HG02885 (cell line): ENCODE measurements around the gene PARP1.

Source experiments
- ATAC-seq: cut with Tn5 transposase; IDR thresholded peaks from one replicate; pipeline ENCODE4 v1.9.1; 2021; ENCODE audit warnings: mild to moderate bottlenecking; ENCODE audit not compliant: unreplicated experiment, poor library complexity

PARP1 gene

DNA sequence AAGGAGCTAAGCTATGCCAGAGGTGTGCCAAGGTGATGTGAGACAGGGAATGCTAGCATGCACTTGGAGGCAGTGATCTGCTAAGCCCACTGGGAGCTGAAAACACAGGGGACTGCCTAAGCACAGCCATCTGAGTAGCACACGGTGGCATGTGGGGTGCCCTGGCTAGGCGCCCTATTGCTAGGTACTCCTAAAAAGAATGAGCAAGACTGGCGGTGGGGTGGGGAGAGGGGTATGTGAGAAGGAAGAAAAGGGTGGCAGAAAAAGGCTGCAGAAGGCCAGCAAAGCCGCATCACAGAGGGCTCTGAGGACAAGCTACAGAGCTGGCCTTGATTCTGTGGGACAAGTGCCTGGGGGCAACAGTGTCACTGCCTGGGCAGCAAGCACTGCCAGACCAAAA lies 23.9 kb downstream of the PARP1 start:
- no peak for ATAC-seq

DNA sequence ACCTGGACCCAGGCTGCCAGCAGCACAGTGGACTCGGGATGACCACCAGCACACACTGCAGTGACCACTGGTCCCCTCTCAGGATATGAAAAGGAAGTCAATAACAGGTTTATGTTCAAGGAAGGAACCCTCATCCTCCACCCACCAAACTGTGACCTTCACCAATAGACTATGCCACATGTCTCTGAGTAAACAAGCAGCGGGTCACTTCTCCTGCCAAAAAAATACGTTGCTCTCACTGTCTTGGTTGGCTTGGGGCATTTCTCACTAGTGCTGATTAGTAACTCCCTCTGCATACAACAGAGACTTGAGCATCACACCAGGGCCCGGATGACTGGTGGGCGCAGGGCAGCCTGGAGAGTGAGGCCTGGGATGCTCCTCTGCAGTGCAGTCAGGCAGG lies 25.9 kb downstream of the PARP1 start:
- ATAC-seq = no peak

DNA sequence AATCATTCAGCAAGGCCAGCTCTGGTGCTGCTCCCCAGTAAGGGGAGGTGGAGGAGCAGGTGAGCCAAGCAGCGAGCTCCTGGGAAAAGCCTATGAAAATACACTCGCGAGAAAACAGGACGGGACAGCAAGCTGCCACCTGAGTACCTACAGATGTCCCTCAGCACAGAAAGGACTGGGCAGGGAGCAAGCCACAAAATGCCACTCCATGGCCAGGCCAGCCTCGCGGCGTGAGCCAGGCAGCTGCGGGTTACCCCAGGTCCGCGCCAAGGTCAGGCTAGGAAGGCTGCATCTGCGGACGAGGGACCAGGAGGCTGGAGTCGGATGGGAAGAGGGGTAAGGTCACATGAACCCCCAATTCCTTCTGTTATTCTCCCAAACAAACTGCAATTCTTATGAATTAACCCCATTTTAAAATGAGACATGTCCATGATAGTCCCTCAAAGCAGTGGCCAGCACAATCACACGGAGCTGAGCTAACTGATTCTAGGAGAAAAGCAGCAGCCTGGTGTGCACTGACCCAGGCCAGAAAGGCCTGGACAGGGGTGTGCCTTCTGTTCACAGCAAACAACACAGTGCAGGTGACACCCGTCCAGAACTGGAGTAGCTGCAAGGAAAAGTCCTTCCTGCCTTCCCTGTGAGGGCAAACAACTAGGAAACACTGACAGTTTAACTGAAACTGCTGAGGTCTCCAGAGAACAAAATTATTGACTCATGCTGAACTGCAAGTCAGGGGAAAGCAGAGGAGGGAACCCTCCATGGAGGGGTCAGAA lies 26.5 kb downstream of the PARP1 start:
- no peak for ATAC-seq

DNA sequence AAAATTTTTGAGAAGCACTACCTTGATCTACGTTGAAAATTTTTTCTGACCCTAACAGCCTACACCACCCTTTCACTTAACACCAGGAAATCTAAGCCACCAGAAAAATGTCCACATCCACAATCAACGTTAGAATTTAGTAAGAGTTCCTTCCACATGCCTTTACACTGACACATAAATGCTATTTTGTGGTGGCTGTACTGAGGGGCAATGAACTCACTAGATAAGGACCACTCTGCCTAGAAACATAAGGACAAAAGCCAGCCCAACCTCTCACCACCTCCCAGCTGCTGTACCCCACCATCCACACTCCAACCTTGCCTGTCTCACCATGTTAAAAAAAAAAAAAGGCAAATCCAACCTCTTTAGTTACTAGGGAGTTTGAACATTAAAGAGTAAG lies 29.8 kb downstream of the PARP1 start:
- ATAC-seq = no peak

DNA sequence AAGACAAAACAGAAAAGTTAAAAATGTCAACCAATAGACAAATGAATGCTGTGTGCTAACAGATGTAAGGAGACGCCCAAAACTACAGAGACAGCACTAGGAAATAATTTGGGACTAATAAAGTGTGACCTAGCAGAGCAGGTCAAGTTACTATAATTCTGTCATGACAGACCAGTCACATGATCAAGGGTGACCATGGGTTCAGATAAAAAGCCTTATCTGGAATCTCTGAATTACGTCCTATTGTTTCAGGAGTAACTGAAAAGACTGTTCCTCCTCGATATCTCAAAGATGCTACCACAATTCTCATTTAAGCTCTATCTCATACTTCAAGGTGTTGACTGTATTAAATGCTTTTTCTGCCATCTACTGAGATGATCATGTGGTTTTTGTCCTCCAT lies 31.6 kb downstream of the PARP1 start:
- ATAC-seq = no peak

DNA sequence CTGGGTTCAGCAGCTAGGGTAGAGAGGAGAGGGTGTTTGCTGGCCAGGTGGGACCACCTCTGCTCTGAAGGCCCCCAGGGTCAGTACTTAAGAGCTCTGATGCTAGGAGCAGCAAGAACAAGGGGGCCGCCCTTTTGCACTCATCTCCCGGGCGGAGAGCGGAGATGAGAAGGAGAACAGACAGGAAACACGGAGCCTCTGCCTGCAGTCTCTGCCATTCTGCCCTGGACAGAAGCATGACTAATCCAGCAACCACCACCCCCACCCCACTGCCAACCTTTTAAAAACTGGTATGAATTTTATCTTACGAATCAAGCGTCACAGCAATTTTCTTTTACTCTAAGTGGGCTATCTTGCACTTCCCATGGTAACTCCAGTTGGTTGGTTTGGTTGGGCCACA lies 34.5 kb downstream of the PARP1 start:
- ATAC-seq = no peak

DNA sequence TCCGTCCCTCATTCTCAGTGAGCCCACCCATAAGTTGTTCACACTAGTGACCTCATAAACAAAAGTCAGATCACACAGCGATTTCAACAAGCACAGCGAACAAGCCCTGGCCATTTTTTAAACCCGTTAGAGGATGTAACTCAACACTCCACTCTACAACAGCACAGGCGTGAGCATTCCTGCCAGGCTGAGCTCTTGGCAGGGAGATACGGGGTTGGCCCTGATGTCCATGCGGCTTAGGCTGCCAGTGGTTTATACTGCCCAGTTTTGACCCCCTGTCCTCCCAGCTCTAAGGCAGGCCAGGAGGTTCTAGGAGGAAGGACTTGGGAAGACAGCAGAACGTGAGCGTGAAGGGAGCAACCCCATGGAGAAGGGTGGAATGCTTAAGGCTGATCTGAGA lies 35.0 kb downstream of the PARP1 start:
- ATAC-seq = no peak

DNA sequence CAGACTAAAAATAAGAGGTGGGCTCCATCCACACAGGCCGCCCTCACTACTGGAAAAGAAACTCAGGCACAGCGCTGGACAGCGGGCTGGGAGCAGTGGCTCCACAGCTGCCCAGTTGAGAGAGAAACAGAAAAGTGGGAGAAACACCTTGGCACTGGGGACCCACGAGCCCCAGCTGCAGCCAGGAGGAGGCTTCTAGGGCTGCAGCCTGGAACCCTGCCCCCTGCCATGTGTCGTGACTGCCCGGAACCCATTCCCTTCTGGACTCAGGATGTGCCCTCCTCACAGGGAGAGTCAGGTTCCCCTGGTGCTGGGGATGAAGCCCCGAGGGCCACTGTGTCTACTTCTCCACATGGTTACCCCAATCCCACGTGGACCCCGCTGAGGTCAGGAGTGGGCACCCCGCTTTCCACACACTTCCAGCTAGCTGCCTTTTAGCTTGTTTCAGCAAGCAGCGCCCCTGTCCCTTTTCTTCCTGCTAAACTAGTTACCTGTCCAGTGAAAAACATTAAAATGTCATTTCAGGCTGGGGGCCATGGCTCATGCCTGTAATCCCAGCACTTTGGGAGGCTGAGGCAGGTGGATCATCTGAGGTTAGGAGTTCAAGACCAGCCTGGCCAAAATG lies 35.9 kb downstream of the PARP1 start:
- ATAC-seq = no peak

DNA sequence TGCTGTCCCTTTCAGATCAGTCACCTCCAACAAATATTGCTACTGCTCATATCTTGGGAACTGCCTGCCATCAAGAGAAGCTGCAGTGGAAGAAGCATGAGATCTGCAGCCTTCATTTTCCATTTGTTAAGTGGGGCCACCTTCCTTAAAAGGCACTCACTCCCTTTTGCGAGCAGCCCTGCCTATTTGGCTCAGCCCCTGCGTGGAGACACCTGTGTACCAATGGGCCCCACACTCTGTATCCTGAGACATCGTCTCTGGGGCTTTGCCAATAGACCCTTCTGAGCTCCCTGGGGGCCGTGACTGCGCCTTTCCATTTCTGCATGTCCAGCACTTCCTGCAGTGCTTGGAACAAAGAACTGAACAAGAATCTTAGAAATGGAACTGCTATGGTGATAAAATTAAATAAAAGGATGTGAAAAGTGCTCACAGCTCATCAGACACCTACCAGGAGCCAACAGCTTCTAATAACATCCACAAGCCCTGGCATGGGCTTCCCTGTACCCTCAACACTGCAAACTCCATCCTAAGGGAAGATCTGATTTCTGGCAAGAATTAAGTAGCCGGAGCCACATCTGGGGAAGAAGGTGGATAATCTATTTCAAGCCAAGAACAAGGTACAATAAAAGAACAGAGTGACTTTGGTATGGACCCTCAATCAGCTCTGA lies 36.7 kb downstream of the PARP1 start:
- peak; percentile 26 for ATAC-seq

DNA sequence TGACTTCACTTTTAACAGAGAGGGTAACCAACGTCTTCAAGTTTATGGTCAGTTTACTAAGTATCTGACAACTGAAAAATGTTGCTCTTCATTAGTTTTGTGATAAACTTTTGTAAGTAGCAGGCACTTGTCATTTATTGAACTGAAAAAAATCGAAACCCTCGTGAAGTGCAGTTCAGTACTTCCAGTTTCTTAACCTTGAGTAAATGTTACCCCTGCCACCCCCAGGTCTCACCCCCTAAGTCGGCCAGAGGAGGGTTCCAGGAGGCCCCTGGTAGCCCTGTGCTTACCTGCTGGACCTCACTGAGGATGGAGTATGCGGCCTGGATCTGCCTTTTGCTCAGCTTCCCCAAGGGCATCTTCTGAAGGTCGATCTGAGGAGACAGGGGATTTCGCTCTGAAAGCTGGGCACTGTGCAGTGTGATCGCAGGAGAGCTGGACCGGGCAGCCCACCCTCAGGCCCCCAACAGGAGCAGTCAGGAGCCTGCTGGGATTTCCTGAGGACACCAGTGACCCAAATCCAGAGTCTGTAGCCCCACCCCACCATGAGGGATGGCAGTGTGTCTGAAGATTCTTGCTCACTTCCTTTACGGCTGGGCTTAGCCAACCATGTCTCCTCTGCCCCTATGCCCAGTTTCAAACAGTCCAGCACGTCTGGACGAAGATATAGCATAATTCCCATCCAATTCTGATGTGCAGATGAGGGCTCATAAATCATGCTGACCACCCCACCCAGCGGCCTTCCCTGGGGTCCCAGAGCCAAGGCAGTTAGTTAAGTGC lies 37.6 kb downstream of the PARP1 start:
- peak; percentile 64 for ATAC-seq

DNA sequence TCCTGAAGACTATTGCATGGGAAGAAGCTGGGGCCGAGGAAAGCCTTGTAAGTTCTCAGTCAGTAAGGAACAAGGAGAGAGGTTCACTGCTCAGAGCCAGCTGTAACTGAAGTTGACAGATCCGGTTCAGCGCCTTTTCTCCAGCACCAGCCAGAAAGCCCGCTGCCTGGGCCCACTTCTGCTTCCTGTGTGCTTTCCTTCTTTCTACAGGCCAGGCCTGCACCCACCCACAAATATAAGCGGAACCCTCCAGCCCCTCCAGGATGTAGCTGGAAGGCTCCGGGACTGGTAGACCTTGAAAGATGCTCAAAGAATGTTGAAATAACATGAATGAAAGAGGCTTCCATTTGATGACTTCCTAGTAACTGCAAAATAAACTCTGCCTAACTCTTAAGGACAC lies 38.8 kb downstream of the PARP1 start:
- ATAC-seq = peak; percentile 40

DNA sequence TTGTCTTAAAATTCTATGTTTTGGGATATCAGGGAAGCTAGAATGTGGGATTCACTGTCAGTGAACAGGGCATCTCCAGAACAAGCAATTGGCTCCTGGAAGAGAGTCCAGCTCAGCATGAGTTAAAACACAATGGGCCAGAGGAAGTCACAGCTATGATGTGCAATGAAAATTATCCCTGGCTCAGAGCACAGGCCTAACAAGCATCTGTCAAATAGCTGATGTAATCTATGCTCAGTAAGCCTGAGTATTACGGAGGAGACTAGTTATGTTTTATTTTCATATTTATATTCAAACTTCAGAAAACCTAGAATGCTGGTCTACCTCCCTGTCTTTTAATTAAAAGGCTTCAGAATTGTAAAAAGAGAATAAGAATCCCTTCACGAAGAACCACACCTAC lies 41.6 kb downstream of the PARP1 start:
- ATAC-seq = no peak

DNA sequence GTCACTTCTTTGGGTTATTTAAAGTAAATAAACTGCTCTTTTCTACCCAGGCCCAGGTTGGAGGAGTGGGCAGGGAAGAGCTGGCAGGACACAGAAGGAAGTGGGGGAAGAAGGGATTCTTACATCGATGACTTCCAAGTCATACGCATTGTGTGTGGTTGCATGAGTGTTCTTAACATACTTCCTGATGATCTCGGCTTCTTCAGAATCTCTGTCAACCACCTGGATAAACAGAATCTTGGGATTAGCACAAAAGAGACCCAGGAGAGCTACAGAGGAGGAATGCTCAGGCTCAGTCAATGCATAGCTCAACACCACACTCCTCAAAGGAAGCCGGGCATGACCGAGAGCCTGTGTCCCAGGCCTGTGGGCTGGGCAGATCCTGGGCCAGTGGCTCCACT lies 42.1 kb downstream of the PARP1 start:
- no peak for ATAC-seq

DNA sequence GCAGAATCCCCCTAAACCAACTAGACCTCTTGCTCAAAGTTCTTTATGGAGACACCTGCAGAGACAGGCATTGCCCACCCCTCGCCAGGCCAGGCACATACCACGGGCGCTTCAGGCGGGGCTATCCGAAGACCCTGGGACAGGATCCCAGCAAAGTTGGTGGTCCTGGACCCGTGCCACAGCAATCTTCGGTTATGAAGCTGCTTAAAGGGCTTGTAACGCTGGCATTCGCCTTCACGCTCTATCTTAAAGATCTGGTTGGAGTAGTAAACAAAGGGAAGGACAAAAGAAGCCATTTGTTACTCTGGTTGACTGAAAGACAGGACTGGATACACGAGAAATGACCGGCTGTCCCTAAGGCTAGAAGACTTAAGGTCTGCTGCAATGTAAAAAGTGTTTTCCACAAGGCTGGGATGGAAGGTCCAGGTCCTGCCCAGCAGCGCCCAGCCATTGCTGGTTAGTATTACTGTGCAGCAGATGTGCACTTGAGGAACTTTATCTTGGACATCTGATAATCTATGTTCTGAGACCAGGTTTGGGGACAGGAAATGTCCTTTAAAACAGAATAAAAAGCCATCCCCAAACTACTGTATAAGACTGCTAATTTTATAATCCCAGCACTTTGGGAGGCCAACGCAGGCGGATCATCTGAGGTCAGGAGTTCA lies 42.9 kb downstream of the PARP1 start:
- no peak for ATAC-seq

DNA sequence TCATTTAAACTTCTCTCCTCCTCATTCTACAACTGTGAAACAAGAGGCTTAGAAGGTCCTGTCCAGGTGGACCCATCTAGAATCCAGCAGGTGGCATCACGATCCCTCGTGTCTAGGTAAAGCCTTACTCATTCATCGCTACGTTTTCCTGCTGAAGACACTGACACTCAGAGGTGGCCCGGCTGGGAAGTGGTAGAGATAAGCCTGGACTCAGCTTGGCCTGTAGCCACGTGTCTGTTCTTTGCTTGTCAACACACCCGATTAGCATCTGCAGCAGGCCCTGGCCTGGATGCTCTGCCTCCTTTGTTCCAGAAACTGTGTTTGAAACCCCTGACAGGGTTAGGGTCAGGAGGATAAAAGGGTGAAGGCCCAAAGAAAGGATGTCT lies 43.4 kb downstream of the PARP1 start:
- ATAC-seq = no peak

DNA sequence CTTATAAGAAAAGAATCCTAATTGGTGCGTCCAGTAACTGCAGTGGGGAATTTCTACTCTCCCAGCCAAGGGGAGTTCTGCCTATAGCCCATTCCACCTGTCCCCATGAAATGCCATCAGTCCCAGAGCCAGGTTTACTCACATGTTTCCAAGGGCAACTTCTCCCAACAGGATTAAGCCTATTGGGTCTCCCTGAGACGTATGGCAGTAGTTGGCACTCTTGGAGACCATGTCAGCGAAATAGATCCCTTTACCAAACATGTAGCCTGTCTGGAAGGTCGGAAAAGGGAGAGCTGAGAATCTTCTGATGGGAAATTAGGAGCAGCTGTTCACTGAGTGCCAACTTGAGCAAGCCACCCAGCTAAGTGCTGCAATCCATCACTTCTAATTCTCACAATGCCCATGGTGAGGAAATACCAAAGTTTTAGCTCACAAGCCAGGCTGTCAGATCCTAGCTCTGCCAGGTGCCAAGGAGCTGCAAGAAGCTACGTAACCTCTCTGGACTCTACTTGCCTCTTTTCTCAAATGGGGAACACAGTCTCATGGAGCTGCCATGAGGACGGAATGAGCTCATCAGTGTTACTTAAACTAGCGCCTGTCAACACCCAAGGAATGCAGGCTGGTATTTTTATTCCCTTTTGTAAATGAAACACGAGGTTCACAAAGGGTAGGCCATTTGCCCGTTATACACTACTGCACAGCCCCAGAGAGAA lies 43.9 kb downstream of the PARP1 start:
- ATAC-seq = no peak

DNA sequence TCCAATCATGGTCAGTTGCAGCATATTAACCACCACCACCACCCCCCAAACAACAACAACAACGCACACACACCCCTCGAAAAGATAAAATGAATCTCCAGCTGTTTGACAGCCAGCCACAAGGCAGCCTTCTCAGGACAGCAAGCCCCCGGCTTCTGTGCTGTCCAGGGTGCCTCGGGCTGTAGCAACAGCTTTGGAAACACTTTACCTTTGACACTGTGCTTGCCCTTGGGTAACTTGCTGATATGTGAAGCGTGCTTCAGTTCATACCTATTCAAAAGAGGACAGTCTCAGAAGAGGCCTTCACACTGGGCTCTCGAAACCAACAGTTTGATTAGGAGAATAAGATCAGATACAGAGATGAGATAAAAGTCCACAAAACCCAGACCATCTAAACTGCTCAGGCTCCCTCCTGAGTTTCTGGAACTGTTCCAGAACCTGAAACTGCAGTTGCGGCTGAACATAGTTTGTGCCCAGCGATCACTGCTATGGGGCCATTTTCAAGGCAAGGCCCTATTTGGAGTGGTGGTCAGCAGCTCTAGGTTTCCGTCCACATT lies 44.9 kb downstream of the PARP1 start:
- no peak for ATAC-seq

DNA sequence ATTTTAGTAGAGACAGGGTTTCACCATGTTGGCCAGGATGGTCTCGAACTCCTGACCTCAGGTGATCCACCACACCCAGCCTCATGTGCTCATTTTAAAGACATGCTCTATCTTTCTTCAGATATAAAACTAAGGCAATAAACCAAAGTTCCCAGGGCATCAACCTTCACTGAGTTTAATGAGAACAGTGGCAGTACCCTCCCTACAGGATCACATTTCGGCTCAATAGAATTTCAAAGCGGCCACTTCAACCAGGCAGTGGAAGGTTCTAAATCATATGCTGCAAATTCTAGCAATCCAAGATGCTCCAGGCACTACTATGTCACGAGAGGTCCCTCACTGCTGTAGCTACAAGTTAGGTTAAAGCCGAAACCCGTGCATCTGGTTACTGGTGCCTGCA lies 45.5 kb downstream of the PARP1 start:
- ATAC-seq = no peak

DNA sequence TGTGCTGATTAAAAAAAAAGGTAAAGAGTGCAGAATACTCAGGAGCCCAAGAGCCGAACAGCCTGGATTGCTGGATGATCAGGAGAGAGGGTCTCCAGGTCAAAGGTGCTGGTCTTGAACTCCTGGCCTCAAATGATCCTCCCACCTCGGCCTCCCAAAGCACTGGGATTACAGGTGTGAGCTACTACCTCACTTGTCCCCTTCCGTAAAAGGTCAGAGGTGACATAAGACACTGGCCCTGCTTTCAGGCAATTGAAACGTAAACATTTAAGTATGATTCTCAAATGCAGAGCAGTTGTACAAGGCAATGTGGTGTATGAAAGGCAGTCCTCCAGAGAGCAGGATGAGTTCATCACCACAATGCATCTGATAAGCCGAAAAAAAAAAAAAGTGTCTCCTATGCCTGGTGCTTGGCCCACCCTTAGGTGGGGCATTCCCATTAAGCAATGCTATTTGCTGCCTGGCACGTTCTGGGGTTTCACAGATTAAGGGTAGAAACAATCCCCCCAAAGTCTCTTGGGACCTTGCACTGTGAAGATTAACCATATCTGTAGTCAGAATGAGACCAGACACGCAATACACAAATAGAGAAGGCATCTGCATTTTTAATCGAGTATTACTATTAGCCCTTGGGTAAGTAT lies 47.7 kb downstream of the PARP1 start:
- peak; percentile 53 for ATAC-seq
